ENCODE measurements around the gene HDDC3. TPM values are rescaled to one million over a fixed set of nuclear protein-coding genes. Genes with fewer than 3 reads are reported as not detected.

Gene HDDC3
- total and polyA plus RNA-seq, 9 of the 15 experiments (the other 6 are each of a cell fraction or from before 2014, with no cell fraction given): 14.9 to 55.8 (median 36.9) TPM

GRCh38 chr15:90911906-90912769 is 20.2 kb downstream of the HDDC3 start:
- Histone ChIP-seq H3K79me2 (ENCODE audit: control insufficient read depth, insufficient read depth, low read length) (peaks cover 6% of the 10 kb centered on the region; the same call in 2 of the 3 replicates), H3K4me3 (no peak overlapping the region), H3K9me1 (ENCODE audit: control insufficient read depth, insufficient read depth, low read length) (no peaks in the 10 kb centered on the region), H2AFZ (ENCODE audit: low read depth, low read length) (no peak overlapping the region), H4K20me1 (replicated peaks; ENCODE audit: control insufficient read depth, insufficient read depth, low read length) (no peaks in the 10 kb centered on the region), H3K36me3 (ENCODE audit: control insufficient read depth, insufficient read depth, low read length) (peaks cover 96% of the 10 kb centered on the region), H3K4me1 (replicated peaks in 1 of 2; ENCODE audit: control insufficient read depth in 2 of 2, insufficient read depth in 2 of 2, low read length in 2 of 2) (peaks cover 17 to 46% of the 10 kb centered on the region in 2 experiments), H3K9ac (ENCODE audit: insufficient read depth in 1 of 2, low read depth in 2 of 2, low read length in 2 of 2) (peak overlapping the region in 1 of 2 experiments; percentile 28; a peak in 1 of 4 replicates), H3K4me2 (ENCODE audit: insufficient read depth, low read length) (no peak overlapping the region), H3K27ac (ENCODE audit: extremely low read depth, low read depth, low read length) (no peak overlapping the region), H3K27me3 (ENCODE audit: control insufficient read depth in 2 of 2, insufficient read depth in 2 of 2, low read length in 2 of 2) (no peaks in the 10 kb centered on the region), H3K9me3 (replicated peaks; ENCODE audit: control insufficient read depth, insufficient read depth, low read depth, low read length) (no peaks in the 10 kb centered on the region)
- in situ Hi-C loops (cut with MboI) (no loop called here), intact Hi-C loops (cut with micrococcal nuclease) (no loop called here)
- FAIRE-seq (no peak), ATAC-seq (no peak), DNase-seq (ENCODE audit: extremely low read depth in 1 of 4, low spot score in 3 of 4) (no peak)
- TF ChIP-seq XRCC5 (IDR thresholded peaks at IDR 0.05; ENCODE audit: low read depth, low read length): no peak
- TF ChIP-seq RBFOX2 (IDR thresholded peaks at IDR 0.05; ENCODE audit: low read depth, low read length): peak; percentile 73
- peak; percentile 63 for TF ChIP-seq POLR2G (IDR thresholded peaks at IDR 0.05; ENCODE audit: low read depth, low read length)
- CTCF ChIA-PET (ENCODE audit: low intra/inter-chr PET ratio): no interaction called here
- no TSS peak for BruUV-seq (replicated peaks)
- POLR2A ChIA-PET: interaction anchor here (0.5 to 2.3 kb wide), 3 partner anchors 9 to 25 kb away, joined by 3 to 17 read pairs (median 3); partner anchors contain the start of gene MAN2A2
- 96% methylated on average over 26 of the region's 30 CpGs for WGBS (ENCODE audit: insufficient coverage, low coverage, missing lambda C conversion rate)

DNA sequence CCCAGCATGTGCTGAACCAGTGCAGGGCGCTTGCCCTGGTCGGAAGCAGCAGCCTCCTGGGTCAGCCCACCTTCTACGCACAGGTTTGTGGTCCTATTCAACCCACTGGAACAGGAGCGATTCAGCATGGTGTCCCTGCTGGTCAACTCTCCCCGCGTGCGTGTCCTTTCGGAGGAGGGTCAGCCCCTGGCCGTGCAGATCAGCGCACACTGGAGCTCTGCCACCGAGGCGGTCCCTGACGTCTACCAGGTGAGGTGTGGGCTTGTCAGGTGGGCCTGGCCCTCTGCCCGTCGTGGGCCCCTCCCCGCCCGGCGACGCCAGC is 21.1 kb downstream of the HDDC3 start:
- no peak for DNase-seq (ENCODE audit: extremely low read depth in 1 of 4, low spot score in 3 of 4)
- TF ChIP-seq RBFOX2 (IDR thresholded peaks at IDR 0.05; ENCODE audit: low read depth, low read length) (peak; percentile 56), KLF10 (CRISPR knock-in tag; IDR thresholded peaks at IDR 0.05) (no peak), POLR2G (IDR thresholded peaks at IDR 0.05; ENCODE audit: low read depth, low read length) (0 out of 2 replicates have a peak, but pooled peaks have one; percentile 34), SREBF1 (IDR thresholded peaks at IDR 0.05; ENCODE audit: borderline replicate concordance, low read depth, low read length) (no peak), TCF3 (CRISPR knock-in tag; IDR thresholded peaks at IDR 0.05) (no peak), ZNF124 (CRISPR knock-in tag; IDR thresholded peaks at IDR 0.05) (no peak), GTF2A2 (tag; IDR thresholded peaks at IDR 0.05) (no peak)
- H3K4me1 ChIP-seq (replicated peaks in 1 of 2; ENCODE audit: control insufficient read depth in 2 of 2, insufficient read depth in 2 of 2, low read length in 2 of 2): peaks cover 13 to 51% of the 10 kb centered on the region in 2 experiments
- H2AFZ ChIP-seq (ENCODE audit: low read depth, low read length): no peak overlapping the region
- ATAC-seq: no peak
- ChIA-PET CTCF (ENCODE audit: low intra/inter-chr PET ratio) (no interaction called here), POLR2A (interaction anchor here (1.4 to 2.3 kb wide), 3 partner anchors 8 to 12 kb away, joined by 3 to 17 read pairs (median 5); partner anchors contain the start of gene MAN2A2)
- H3K4me3 ChIP-seq: no peak overlapping the region
- intact Hi-C loops (cut with micrococcal nuclease): no loop called here
- peak overlapping the region in 1 of 2 experiments; percentile 67; a peak in 2 of 4 replicates for H3K9ac ChIP-seq (ENCODE audit: insufficient read depth in 1 of 2, low read depth in 2 of 2, low read length in 2 of 2)
- FAIRE-seq: no peak
- no TSS peak for BruUV-seq (replicated peaks)
- no peak overlapping the region for H3K4me2 ChIP-seq (ENCODE audit: insufficient read depth, low read length)
- no peak overlapping the region for H3K27ac ChIP-seq (ENCODE audit: extremely low read depth, low read depth, low read length)
- no peaks in the 10 kb centered on the region for H4K20me1 ChIP-seq (replicated peaks; ENCODE audit: control insufficient read depth, insufficient read depth, low read length)
- WGBS (ENCODE audit: insufficient coverage, low coverage, missing lambda C conversion rate): 91% methylated on average over 18 of the region's 19 CpGs
- no peaks in the 10 kb centered on the region for H3K27me3 ChIP-seq (ENCODE audit: control insufficient read depth in 2 of 2, insufficient read depth in 2 of 2, low read length in 2 of 2)
- H3K9me1 ChIP-seq (ENCODE audit: control insufficient read depth, insufficient read depth, low read length): no peaks in the 10 kb centered on the region
- H3K9me3 ChIP-seq (replicated peaks; ENCODE audit: control insufficient read depth, insufficient read depth, low read depth, low read length): no peaks in the 10 kb centered on the region
- peaks cover 9% of the 10 kb centered on the region; the same call in 2 of the 3 replicates for H3K79me2 ChIP-seq (ENCODE audit: control insufficient read depth, insufficient read depth, low read length)
- H3K36me3 ChIP-seq (ENCODE audit: control insufficient read depth, insufficient read depth, low read length): peaks cover 96% of the 10 kb centered on the region
- in situ Hi-C loops (cut with MboI): no loop called here
